ENCODE data around the gene P2RX3. TPM values are rescaled to one million over a fixed set of nuclear protein-coding genes. Genes with fewer than 3 reads are reported as not detected.

P2RX3 gene
- total and polyA plus RNA-seq, 2 experiments from 2014 or later, result 0.15 to 0.35 TPM

- TF ChIP-seq ZNF462 (CRISPR knock-in tag; IDR thresholded peaks at IDR 0.05) (no peak), EZH2phosphoT487 (IDR thresholded peaks at IDR 0.05; ENCODE audit: unreplicated experiment) (no peak)
Measured at GRCh38 chr11:57361926-57362325, 23.8 kb downstream of the P2RX3 start (continued).

GRCh38 chr11:57363131-57364080 lies 25.3 kb downstream of the P2RX3 start:
- Histone ChIP-seq H3K27me3 (ENCODE audit: insufficient read depth) (no peaks in the 10 kb centered on the region), H3K79me2 (replicated peaks; ENCODE audit: insufficient read depth) (no peaks in the 10 kb centered on the region), H3F3A (replicated peaks; ENCODE audit: low read depth) (0 out of 2 replicates have a peak, but pooled peaks cover 3% of the 10 kb centered on the region), H3K4me1 (ENCODE audit: insufficient read depth) (peaks cover 15% of the 10 kb centered on the region), H3K9me2 (ENCODE audit: insufficient read depth) (no peaks in the 10 kb centered on the region), H4K20me1 (replicated peaks; ENCODE audit: insufficient read depth) (no peaks in the 10 kb centered on the region), H3K36me3 (ENCODE audit: insufficient read depth) (no peaks in the 10 kb centered on the region), H3K4me3 (no peak overlapping the region), H3K27ac (ENCODE audit: low read depth) (no peak overlapping the region), H3K4me2 (no peak overlapping the region), H2AFZ (no peak overlapping the region)
- Mint-ChIP-seq H3K9me3 (no peaks in the 10 kb centered on the region), H3K4me1 (peaks cover 27% of the 10 kb centered on the region), H3K27me3 (ENCODE audit: insufficient read depth, low read depth, poor library complexity) (peaks cover 2% of the 10 kb centered on the region), H3K27ac (no peak overlapping the region), H3K36me3 (ENCODE audit: low read depth) (no peaks in the 10 kb centered on the region), H3K4me3 (no peak overlapping the region)
- no peak for ATAC-seq
- no peak for DNase-seq (ENCODE audit: low spot score)
- TF ChIP-seq CTCF (conservative IDR thresholded peaks at IDR 0.05; ENCODE audit: low read depth in 2 of 2), result no peak
- TF ChIP-seq ZNF462 (CRISPR knock-in tag; IDR thresholded peaks at IDR 0.05), result no peak
- no peak for TF ChIP-seq ETS1 (IDR thresholded peaks at IDR 0.05)
